IPS-11a (cell line): ENCODE measurements around the gene SPATA46.

Experiments used
- H3K4me3 ChIP-seq: one replicate; pipeline ENCODE4 v1.5.1; 2013; ENCODE audit warnings: low read depth, low read length, control low read depth

SPATA46 gene

DNA sequence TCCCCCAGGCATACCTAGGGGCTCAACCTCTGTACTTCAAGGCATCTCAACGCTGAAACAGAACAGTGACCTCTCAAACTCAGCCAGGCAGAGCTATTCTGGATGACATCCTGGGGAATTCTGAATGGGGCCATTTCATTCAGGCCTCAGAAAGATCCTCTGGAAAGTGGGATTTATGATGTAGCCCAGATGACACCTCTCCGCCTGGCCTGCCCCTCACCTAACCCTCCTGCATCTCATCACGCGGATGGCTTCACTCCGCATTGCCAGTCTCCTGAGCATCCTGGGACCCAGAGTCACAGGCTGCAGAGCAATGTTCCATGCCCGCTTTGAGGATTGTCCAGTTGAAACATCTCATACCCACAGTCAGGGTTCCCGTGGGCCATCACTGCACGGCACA, 1.2 kb downstream of the SPATA46 start:
- H3K4me3 ChIP-seq = no peak overlapping the region

DNA sequence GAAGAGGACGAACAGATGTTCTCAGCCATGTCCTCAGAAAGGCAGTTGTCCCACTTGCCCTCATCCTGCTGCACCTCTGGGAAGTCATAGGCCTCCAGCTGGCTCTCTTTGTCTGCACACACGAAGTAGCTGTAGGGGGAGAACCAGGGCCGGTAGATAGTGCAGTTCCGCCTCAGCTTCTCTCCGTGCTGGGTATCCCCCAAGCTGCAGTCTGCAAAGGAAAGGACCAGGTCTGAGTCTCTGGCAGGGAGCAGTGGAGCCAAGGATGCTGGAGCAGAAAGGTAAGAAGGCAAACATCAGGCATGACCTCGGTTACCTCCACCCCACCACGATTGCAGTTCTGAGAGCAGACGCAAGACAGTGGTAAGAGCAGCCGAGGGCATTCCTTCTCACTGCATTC, 2.2 kb downstream of the SPATA46 start:
- no peak overlapping the region for H3K4me3 ChIP-seq

DNA sequence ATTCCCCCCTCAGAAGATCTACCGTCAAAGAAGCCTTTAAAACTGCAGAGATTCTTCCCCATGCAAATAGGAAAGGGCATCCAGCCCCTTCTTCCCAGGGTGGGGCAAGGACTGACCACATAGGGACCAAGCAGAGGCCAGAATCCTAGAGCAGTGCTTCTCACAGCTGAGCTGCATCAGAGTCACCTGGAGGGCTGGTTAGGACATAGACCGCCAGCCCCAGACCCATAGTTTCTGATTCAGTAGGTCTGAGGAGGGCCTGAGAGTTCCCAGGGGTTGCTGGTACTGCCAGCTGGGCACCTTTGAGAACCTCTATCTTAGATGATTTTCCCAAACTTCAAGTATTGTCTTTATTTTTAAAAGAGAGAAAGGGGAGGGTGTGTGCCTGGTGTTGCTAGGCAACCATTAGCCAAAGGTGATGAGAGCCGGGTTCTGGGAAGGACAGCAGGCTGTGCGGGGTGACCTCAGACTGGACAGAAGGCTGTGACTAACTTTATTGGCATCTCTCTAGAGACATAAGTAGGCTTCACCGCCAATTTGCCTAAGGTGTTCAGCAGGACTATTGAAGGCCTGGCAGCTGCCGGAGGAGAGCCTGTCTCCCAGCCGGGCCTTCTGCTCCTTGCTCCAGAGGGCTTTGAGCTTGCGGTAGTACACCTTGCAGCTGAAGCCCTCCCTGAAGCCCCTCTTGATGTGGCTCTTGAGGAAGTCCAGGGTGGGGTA, 3.0 kb downstream of the SPATA46 start:
- no peak overlapping the region for H3K4me3 ChIP-seq

DNA sequence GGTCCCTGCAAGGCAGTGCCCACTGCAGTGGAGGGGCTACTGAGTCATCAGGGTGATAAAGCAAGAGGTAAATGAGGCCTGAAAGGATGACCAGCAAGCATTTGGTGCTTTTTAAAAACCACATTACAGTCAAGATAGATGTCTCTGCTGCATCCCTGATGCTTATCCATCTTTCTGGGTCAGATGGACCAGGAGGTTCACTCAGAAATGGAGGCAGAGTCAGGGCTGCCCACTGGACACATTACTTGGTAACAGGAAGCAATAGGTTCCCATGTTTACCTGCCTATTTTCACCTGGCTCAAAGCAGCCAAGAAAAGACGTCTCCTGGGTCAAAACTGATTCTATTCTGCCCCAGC, 3.6 kb downstream of the SPATA46 start:
- H3K4me3 ChIP-seq = no peak overlapping the region

DNA sequence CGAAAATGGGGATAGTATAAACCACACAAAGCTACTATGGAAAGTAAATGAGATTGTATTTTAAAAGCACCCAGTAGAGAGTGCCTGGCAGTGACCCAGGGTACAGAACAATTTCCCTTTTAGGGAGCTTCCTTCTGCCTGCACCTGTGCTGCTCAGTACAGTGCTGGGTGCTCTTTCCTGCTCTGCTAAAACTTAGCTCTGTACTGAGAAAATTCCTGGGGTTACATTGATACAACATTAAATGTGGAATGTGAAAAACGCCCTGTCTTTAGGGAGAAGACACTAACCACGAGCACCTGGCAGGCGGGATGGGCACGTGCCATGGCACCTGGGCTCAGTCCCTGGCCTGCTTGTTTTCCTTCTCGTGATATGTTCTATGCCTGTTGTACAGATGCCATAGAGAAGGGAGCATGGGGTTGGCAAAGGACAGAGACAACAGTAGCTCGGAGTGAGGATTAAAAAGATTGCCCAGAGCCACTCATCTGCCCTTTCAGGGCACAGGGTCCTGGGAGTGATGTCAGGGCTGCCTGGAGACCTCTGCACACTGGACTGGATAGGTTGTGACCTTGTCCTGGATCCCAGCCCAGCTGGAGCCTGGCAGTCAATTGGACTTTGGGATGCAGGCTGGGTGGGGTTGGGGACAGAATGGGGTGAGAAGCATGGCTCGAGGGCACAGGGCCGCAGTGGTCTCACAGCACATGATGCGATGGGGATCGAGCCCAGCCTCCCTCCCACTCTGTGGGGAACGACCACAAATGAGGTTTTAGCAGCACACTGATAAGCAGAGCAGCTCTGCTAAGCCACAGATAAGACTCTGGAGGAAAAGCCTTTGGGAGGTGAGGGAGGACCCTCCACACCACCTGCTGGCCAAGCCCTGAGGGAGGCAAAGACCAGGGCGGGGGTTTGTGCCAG, 4.2 kb downstream of the SPATA46 start:
- no peak overlapping the region for H3K4me3 ChIP-seq

DNA sequence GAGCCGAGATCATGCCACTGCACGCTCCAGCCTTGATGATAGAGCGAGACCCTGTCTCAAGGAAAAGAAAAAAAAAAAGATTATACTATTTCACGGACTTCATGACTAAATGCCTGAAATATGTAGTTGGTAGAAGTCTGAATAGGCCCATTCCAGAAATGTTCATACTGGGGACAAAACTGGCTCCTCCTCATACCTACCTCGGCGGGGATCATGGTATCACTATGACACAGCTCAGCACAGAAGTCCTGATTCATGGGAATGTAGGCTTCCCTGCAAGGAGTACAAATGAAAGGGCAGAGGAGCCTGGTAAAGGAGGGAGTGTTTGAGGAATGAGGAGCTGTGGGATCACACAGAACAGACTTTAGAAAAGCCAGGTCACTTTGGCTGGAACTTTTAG, 5.0 kb downstream of the SPATA46 start:
- H3K4me3 ChIP-seq = no peak overlapping the region

DNA sequence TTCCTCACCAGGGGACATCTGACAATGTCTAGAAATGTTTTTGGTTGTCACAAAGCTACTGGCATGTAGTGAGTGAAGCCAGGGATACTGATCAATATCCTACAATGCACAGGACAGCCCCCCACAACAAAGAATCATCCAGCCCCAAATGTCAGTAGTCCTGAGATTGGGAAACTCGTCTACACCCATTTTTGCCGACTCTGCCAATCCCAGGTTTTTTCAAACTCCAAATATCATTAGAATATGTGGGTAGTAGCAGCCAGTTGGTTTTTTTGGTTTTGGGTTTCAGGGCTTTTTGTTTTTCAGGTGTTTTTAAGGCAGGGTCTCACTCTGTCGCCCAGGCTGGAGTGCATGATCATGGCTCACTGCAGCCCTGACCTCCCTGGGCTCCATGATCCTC, 5.9 kb downstream of the SPATA46 start:
- no peak overlapping the region for H3K4me3 ChIP-seq

DNA sequence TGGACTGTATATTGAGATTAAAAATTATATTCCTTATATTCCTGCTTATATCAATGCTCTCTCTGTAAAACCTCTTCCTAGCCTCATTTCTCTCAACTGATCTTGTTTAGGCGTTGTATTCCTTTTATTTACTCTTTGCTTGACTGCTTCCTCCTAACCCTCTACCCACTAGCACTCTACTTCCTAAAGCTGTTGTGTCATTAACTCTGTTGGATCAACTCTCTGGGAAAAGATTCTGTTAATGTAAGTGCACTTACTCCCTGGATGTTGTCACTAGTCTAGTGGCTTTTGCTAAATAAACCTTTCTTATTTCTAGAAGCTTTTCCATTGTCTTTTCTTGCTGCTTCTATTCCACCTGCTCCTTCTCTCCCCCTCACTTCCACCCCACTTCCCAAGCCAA, 6.5 kb downstream of the SPATA46 start:
- H3K4me3 ChIP-seq = no peak overlapping the region

DNA sequence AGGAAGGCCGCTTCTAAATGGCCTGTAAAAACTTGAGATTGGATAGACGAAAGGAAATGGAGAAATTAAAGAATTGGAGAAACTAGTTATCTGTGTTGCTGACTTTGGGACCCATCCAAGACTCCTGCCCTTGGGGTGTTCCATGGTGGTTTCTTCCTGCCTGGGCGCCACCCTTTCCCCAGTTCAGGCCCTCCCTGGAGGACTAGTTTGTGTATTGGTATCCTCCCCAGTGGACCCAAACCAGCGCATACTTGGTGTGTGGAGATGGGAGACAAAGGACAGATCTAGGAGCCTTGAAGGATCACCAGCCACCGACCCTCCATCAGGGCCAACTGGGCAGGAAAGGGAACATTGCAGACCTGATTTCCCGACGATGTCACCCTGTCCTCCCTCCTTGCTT, 7.1 kb downstream of the SPATA46 start:
- no peak overlapping the region for H3K4me3 ChIP-seq

DNA sequence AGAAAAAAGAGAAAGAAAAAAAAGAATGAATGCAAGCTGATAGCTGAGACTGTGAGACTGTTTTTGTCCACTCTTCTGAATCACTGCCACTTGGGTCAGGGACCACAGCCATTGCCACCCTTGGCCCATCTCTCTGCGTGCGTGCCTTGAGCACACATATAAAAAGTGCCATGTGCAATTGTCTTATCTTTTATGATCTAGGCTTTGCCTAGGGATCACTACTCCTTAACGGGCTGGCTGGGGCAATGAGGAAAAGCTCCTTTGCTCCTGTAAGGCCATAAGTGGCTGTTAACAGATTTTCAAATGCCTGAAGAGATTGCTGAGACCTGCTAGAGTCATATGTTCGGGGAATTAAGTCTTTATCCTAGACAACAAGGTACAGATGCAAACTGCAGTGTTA, 8.2 kb downstream of the SPATA46 start:
- no peak overlapping the region for H3K4me3 ChIP-seq

DNA sequence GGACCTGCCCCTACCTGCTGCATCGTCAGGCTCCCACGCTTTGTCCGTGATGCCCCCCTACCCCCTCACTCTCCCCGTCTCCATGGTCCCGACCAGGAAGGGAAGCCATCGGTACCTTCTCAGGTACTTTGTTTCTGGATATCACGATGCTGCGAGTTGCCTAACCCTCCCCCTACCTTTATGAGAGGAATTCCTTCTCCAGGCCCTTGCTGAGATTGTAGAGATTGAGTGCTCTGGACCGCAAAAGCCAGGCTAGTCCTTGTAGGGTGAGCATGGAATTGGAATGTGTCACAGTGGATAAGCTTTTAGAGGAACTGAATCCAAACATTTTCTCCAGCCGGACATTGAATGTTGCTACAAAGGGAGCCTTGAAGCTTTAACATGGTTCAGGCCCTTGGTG, 8.9 kb downstream of the SPATA46 start:
- no peak overlapping the region for H3K4me3 ChIP-seq

DNA sequence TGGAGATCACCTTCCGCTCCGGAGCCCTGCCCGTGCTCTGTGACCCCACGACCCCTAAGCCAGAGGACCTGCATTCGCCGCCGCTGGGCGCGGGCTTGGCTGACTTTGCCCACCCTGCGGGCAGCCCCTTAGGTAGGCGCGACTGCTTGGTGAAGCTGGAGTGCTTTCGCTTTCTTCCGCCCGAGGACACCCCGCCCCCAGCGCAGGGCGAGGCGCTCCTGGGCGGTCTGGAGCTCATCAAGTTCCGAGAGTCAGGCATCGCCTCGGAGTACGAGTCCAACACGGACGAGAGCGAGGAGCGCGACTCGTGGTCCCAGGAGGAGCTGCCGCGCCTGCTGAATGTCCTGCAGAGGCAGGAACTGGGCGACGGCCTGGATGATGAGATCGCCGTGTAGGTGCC, 9.6 kb downstream of the SPATA46 start:
- no peak overlapping the region for H3K4me3 ChIP-seq

DNA sequence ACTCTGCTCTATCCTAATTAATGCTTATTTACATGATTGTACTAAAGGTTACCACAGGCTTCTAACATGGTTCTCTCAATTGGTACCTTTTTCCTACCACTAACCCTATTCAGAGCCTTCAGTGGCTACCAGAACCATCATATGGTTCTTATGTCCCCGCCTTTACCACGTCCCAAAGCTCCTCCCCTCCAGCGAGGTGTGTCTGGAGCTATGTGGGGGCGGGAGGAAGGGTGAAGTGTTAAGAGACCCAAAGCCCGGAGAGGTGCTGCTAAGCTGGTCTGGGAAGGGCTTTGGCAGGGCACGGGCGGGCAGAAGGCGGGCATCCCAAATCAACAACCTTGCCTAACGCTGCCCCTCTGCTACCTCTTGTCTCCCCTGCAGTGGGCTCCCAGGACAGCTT, 10.0 kb downstream of the SPATA46 start:
- no peak overlapping the region for H3K4me3 ChIP-seq

DNA sequence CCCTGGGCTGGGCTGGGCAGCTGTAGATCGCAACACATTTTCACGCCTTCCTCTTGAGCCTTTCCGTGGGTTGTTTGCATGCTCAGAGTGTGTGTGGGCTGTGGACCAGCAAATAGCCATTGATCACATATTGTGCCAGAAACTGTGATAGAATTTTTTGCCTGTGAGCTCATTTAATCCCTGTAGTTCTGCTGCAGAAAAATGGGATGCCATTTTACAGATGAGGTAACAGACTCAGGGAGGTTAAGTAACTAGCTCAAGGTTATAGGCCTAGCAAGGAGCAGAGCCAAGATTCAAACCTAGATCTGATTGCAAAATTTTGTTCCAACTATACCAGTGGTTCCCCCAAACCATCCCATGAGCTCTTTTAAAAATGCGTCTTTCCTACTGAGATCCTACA, 10.5 kb downstream of the SPATA46 start:
- H3K4me3 ChIP-seq = no peak overlapping the region

DNA sequence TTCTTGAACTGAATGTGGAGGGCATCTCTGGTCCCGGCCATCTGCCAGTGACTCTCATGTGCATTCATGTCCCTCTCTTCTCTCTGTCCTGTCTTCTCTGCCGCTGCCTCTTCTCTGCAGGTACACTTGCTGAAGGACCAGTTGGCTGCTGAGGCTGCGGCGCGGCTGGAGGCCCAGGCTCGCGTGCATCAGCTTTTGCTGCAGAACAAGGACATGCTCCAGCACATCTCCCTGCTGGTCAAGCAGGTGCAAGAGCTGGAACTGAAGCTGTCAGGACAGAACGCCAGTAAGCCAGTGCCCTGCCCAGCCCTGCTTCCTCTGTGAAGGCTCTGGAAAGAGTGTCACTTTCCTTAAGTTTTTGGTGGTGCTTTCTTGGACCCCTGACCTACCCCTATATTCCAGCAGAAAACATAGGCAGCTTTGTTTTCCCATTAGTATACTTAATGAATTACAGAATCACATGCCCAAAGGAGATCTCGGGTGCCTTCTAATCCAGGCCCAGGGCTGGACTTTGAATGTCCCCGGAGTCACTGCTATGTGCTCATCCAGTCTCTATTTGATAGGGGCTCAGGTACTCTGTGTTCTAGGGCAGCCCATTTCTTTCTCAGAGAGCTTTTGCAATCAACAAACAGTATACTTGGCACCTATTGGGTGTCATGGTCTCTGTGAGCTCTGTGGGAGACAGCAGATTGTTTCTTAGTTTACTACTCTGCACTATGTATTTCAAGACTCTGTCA, 11.2 kb downstream of the SPATA46 start:
- no peak overlapping the region for H3K4me3 ChIP-seq

DNA sequence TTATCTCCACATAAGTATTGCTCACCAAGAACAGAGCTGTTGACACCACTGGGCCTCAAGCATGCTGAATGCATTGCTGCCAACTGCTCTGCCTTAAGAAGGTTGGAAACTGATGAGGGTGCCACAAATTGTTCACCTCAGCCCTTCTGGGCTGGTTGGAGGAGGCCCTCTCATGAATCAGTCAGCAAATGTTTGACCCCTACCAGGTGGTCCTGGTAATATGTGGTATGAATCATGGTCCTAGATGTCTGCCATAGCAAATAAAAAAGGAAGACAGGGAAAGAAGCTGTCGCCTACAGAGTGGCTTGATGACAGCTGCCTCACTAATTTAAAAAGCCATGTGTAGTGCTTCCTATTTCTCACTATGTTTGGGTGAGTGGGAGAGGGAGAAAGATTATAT, 12.2 kb downstream of the SPATA46 start:
- no peak overlapping the region for H3K4me3 ChIP-seq

DNA sequence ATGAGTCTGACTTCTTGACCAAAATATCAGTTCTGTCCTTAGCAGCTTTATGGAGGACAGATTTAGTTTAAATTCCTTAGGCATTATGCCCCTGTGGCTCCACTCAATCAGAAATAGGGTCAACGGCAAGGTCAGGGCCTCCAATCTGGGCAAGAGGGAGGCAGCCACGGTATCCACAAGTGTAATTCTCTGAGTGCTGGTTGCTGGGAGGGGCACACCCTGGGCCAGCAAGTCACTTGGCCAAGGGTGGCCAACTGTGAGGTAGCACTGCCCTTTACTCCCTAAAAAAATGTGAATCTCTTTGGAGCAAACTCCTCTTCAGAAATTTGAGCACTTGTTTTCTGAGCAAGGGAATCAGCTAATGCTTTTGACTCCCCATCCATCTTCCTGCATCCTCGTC, 12.8 kb downstream of the SPATA46 start:
- H3K4me3 ChIP-seq = no peak overlapping the region

DNA sequence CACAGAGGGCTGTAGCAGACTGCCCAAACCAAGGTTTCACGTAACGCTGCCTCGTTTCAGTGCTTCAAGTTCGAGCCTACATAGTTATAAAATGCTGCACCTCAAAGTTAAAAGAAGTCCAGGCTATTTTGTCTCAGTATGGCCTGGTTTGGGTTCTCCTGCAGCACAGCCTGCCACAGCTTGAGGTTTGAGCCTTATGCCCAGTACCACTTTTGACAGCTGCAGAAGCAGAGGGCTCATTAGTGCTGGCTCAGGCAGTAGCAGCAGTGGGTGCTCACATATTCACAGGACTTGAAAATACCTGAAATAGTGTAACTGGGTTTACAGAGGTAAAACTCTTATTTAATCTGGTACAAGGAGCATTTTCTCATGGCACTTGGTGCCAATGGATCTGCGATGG, 15.3 kb downstream of the SPATA46 start:
- no peak overlapping the region for H3K4me3 ChIP-seq

DNA sequence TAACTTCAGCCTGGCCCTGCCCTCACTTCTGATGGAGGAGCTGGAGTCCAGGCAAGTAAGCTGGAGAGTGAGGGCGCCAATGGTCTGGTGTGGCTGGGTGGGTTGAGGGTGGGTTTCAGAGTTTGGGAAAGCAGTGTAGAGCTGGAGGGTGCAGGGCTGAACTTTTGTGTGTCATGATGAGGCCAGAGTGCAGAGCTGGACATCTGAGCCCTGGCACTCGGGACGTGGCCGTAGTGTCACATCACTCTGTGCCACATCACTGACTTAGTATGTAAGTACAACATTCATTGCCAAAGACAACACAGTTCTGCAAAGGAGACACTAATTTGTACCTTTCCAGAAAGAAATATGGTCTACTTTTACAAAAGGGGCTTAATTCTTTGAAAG, 15.8 kb downstream of the SPATA46 start:
- no peak overlapping the region for H3K4me3 ChIP-seq

DNA sequence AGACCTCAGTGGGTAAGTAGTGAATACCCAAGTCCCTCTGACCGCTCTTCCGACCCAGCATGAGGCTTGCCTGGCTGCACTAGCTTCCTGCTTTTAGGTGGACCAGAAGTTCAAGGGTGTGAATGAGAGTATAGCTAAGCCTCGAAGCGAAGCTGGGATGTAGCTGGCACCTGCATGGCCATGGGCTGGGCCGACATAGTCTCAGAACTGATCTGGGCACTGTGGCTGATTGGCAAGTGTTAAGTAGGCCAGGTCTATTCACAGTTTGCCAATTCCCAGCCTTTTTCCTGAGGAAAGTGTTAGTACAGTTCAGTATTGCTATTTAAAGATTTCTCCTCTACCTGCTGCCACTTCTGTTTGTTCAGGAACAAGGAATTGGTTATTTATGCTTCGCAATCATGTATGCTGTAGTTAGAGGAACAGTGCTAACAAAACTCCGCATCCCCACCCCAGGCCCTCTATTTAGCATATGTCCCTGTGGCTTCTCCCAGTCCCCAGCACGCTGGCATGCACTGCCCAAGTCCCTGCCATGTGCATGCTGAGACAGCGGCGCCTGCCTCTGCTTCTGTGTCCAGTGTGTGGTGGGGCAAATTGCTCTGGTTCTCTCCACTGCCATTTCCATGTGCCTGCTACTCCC, 16.3 kb downstream of the SPATA46 start:
- no peak overlapping the region for H3K4me3 ChIP-seq

DNA sequence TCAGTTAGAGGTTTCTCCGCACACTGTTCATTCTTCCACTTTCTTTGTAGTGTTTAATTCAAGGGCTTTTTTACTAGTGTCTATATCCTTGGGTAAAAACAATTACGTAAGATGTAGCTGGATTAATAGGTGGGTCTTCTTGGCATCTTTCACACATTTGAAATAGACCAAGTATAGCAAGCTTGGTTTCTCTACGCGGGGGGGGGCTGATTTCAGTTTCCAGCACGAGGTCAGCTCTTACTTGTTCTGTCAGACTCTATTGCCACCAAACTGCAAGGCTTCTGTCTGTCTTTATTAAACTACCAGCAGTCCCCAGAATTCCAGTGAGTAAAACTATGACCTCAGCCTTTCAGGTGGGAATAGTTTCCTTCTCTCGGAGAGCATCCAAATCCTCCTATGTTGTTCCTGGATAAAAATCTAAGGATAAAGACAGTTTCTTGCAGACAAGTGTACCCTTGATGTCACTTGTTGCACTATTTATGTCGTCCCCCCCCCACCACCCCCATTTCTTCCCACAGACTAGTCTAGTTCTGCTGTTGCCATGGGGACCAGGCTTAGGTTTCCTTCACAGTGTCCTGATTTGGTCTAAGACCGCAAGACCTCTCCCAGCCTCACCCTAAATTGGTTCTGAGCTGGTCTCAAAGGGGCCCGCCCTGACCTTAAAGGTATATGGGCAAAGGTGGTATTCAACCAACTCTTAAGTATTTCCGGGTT, 17.0 kb downstream of the SPATA46 start:
- no peak overlapping the region for H3K4me3 ChIP-seq
